SK-N-SH (cell line): ENCODE measurements around the gene MEG3. TPM values are rescaled to one million over a fixed set of nuclear protein-coding genes. Genes with fewer than 3 reads are reported as not detected.

Experiments used
- CTCF ChIA-PET: fragments of 300-600, 350-600 bp; formaldehyde crosslinking; extraction: SDS; loops from one replicate; lab custom pipeline; 2021; lab: Yijun Ruan, JAX
- POLR2A ChIA-PET: fragments of 350-600 bp; sonication (Branson Sonifier 250); formaldehyde crosslinking; extraction: SDS; loops from one replicate; lab custom pipeline; 2020; ENCODE audit warnings: antibody characterized with exemption, inconsistent platforms; lab: Yijun Ruan, JAX
- DNase-seq: peaks from one replicate; pipeline ENCODE4 v3.0.0; 2012
- H2AFZ ChIP-seq: fragments of 200-600 bp; sonication (generic); 2 replicates; pipeline ENCODE4 v1.8.1; 2016; ENCODE audit warnings: antibody characterized with exemption, mild to moderate bottlenecking, low read depth
- H3F3A ChIP-seq: fragments of 200-600 bp; sonication (generic); replicated peaks from 2 replicates; pipeline ENCODE3; 2016; ENCODE audit warnings: antibody characterized with exemption, mild to moderate bottlenecking; ENCODE audit not compliant: insufficient read depth
- H3K27ac ChIP-seq, 2 experiments: fragments of 200-500 bp in 1 of 2; fragments of 200-600 bp in 1 of 2; sonication (Bioruptor generic) in 1 of 2; sonication (generic), shearing (Covaris generic) in 1 of 2; 2 replicates each; pipeline versions ENCODE4 v1.5.1 to v1.6.1; 2014 to 2016; ENCODE audit warnings: low read depth in 2 of 2, inconsistent platforms in 1 of 2, low read length in 1 of 2, mild to moderate bottlenecking in 1 of 2, mixed read lengths in 1 of 2
- H3K27me3 ChIP-seq: fragments of 200-600 bp; sonication (generic), shearing (Covaris generic); 2 replicates; pipeline ENCODE4 v1.6.1; 2016; ENCODE audit warnings: mixed run types; ENCODE audit not compliant: insufficient read depth
- H3K36me3 ChIP-seq, 2 experiments: fragments of 200-500 bp in 1 of 2; fragments of 200-600 bp in 1 of 2; sonication (Bioruptor generic) in 1 of 2; sonication (generic) in 1 of 2; replicated peaks in 1 of 2; 2 replicates each; pipeline versions ENCODE3 to v1.5.1; 2014 to 2016; ENCODE audit warnings: low read length in 1 of 2, mild to moderate bottlenecking in 1 of 2; ENCODE audit not compliant: insufficient read depth in 2 of 2, control insufficient read depth in 1 of 2
- H3K4me1 ChIP-seq, 2 experiments: fragments of 200-500 bp in 1 of 2; fragments of 200-600 bp in 1 of 2; sonication (Bioruptor generic) in 1 of 2; sonication (generic), shearing (Covaris generic) in 1 of 2; 2 replicates each; pipeline versions ENCODE4 v1.5.1 to v1.6.1; 2014 to 2016; ENCODE audit warnings: low read depth in 1 of 2, low read length in 1 of 2, mixed run types in 1 of 2; ENCODE audit not compliant: insufficient read depth in 2 of 2, control insufficient read depth in 1 of 2
- H3K4me2 ChIP-seq: fragments of 200-600 bp; sonication (generic), shearing (Covaris generic); 2 replicates; pipeline ENCODE4 v1.6.1; 2017; ENCODE audit warnings: mixed run types
- H3K4me3 ChIP-seq, 2 experiments: fragments of 200-500 bp in 1 of 2; fragments of 200-600 bp in 1 of 2; sonication (Bioruptor generic) in 1 of 2; sonication (generic), shearing (Covaris generic) in 1 of 2; 2 replicates each; pipeline versions ENCODE4 v1.5.1 to v1.8.1; 2014 to 2016; ENCODE audit warnings: low read depth in 2 of 2, inconsistent platforms in 1 of 2, low read length in 1 of 2, mild to moderate bottlenecking in 1 of 2, mixed read lengths in 1 of 2, moderate library complexity in 1 of 2
- H3K79me2 ChIP-seq: fragments of 200-600 bp; sonication (generic); 2 replicates; pipeline ENCODE4 v1.8.1; 2017; ENCODE audit warnings: mild to moderate bottlenecking; ENCODE audit not compliant: insufficient read depth
- H3K9ac ChIP-seq: fragments of 200-600 bp; sonication (generic); 2 replicates; pipeline ENCODE4 v1.6.1; 2017; ENCODE audit warnings: mixed run types
- H3K9me2 ChIP-seq: fragments of 200-600 bp; sonication (generic); 2 replicates; pipeline ENCODE4 v1.6.1; 2017; ENCODE audit warnings: mixed run types
- H3K9me3 ChIP-seq: fragments of 200-600 bp; sonication (generic); 2 replicates; pipeline ENCODE4 v1.6.1; 2017; ENCODE audit warnings: mixed run types, mild to moderate bottlenecking, moderate library complexity
- H4K20me1 ChIP-seq: fragments of 200-600 bp; sonication (generic); 2 replicates; pipeline ENCODE4 v1.6.1; 2017; ENCODE audit warnings: mild to moderate bottlenecking, mixed run types; ENCODE audit not compliant: insufficient read depth
- CTCF ChIP-seq: fragments of 200-600 bp; sonication (generic); IDR thresholded peaks from 2 replicates; pipeline ENCODE4 v1.6.1; 2017; ENCODE audit warnings: antibody characterized with exemption, mild to moderate bottlenecking, moderate library complexity
- FOSL2 ChIP-seq: IDR thresholded peaks from 2 replicates; pipeline ENCODE4 v1.4.0; 2012; ENCODE audit warnings: low read depth, mild to moderate bottlenecking, moderate library complexity, borderline replicate concordance
- FOXJ3 ChIP-seq: sonication (generic); formaldehyde crosslinking; IDR thresholded peaks from 2 replicates; pipeline ENCODE4 v1.5.1; 2020; ENCODE audit warnings: mild to moderate bottlenecking, missing genetic modification reagents
- JUND ChIP-seq: IDR thresholded peaks from 2 replicates; pipeline ENCODE4 v1.4.0; 2012
- MAX ChIP-seq: IDR thresholded peaks from 2 replicates; pipeline ENCODE4 v1.4.0; 2012; ENCODE audit warnings: low read depth
- MEF2A ChIP-seq: IDR thresholded peaks from 2 replicates; pipeline ENCODE4 v1.4.0; 2012; ENCODE audit warnings: low read depth, borderline replicate concordance
- NFIC ChIP-seq: IDR thresholded peaks from 2 replicates; pipeline ENCODE4 v1.4.0; 2012; ENCODE audit warnings: borderline replicate concordance
- PBX3 ChIP-seq: IDR thresholded peaks from 2 replicates; pipeline ENCODE4; 2012
- SIN3A ChIP-seq: IDR thresholded peaks from 2 replicates; pipeline ENCODE4 v1.6.1; 2012; ENCODE audit warnings: low read depth, mild to moderate bottlenecking, low read length, moderate library complexity, borderline replicate concordance
- TAF1 ChIP-seq: IDR thresholded peaks from 2 replicates; pipeline ENCODE4 v1.6.1; 2012; ENCODE audit warnings: low read depth, mild to moderate bottlenecking, low read length, moderate library complexity, borderline replicate concordance
- TCF12 ChIP-seq: IDR thresholded peaks from 2 replicates; pipeline ENCODE4 v1.4.0; 2012
- USF2 ChIP-seq: fragments of 150-350 bp; IDR thresholded peaks from 2 replicates; pipeline ENCODE4 v1.6.1; 2017; ENCODE audit warnings: antibody characterized with exemption, low read length, low read depth, borderline replicate concordance
- ZBTB33 ChIP-seq: IDR thresholded peaks from 2 replicates; pipeline ENCODE4 v1.4.0; 2012; ENCODE audit warnings: low read depth, borderline replicate concordance
- WGBS: methylation state at CpG from one replicate; pipeline ENCODE4 v1.1.6; 2017; ENCODE audit warnings: low lambda C conversion rate; 5-methylcytosine and 5-hydroxymethylcytosine counted together
- polyA plus RNA-seq, 3 experiments: library from polyadenylated mRNA; depleted of rRNA; stranded (reverse); fragments of >200 nt; gene quantifications; 2 replicates each; pipeline ENCODE4 v1.2.3, GENCODE V29; 2012

MEG3 gene
- polyA plus RNA-seq, 1 of the 3 experiments (the other 2 are of a cell fraction): not detected

- DNase-seq: no peak
- WGBS: 50% methylated on average over 8 of the region's 8 CpGs
- Histone ChIP-seq H4K20me1 (no peaks in the 10 kb centered on the region), H3K36me3 (no peaks in the 10 kb centered on the region), H3K27me3 (no peaks in the 10 kb centered on the region), H3K79me2 (no peaks in the 10 kb centered on the region), H3K4me2 (no peak overlapping the region), H3K9me2 (no peaks in the 10 kb centered on the region), H3K4me3 (no peak overlapping the region), H3K9me3 (no peaks in the 10 kb centered on the region), H3K27ac (peak overlapping the region in 1 of 2 experiments; percentile 100; a peak in 2 of 4 replicates), H3K9ac (no peak overlapping the region), H3K4me1 (peaks cover 0 to 90% of the 10 kb centered on the region in 2 experiments; a peak in 2 of 4 replicates)
- CTCF ChIA-PET: interaction anchor here (0.8 to 3.6 kb wide), 2 partner anchors 306 to 398 kb away, joined by 3 to 21 read pairs; no protein-coding TSS in a partner anchor
- POLR2A ChIA-PET: interaction anchor here (1.0 to 4.5 kb wide), 14 partner anchors 8 to 443 kb away, joined by 4 to 77 read pairs (median 6); partner anchors contain the start of gene RTL1
- TF ChIP-seq FOXJ3 (CRISPR knock-in tag) (no peak), FOSL2 (no peak), USF2 (no peak), NFIC (no peak), SIN3A (no peak), JUND (no peak), MEF2A (no peak), TAF1 (no peak), PBX3 (no peak), CTCF (no peak), ZBTB33 (no peak), TCF12 (no peak), MAX (no peak)
- TF ChIP-seq, all 33 proteins: peak for 0
- no peak overlapping the region for H2AFZ ChIP-seq
- no peaks in the 10 kb centered on the region for H3F3A ChIP-seq
Measured at GRCh38 chr14:100781952-100782351, 44.0 kb upstream of the MEG3 start.
